Cardiac muscle cell (in vitro differentiated cells and primary cell): ENCODE results near the gene BAIAP2L1. TPM values are rescaled to one million over a fixed set of nuclear protein-coding genes. Genes with fewer than 3 reads are reported as not detected.

ENCODE experiments used
- DNase-seq, 2 donors: peaks; one replicate each; pipeline versions ENCODE4 v3.0.0 to v3.0.0-alpha.2; 2010 to 2017; ENCODE audit warnings: low read depth in 1 of 2, low spot score in 1 of 2
- H3K27ac ChIP-seq: fragments of 200-600 bp; sonication (generic); 2 replicates; pipeline ENCODE4 v1.5.1; 2016
- H3K27me3 ChIP-seq: fragments of 200-600 bp; sonication (generic); 2 replicates; pipeline ENCODE4 v1.6.0; 2016; ENCODE audit warnings: control low read depth
- H3K36me3 ChIP-seq: fragments of 200-600 bp; sonication (generic); 2 replicates; pipeline ENCODE4 v1.5.1; 2016; ENCODE audit warnings: control low read depth
- H3K4me1 ChIP-seq: fragments of 200-600 bp; sonication (generic); 2 replicates; pipeline ENCODE4 v1.8.1; 2017; ENCODE audit warnings: low read depth, mild to moderate bottlenecking, mixed run types
- H3K4me3 ChIP-seq: fragments of 200-600 bp; sonication (generic); 2 replicates; pipeline ENCODE4 v1.5.1; 2016; ENCODE audit warnings: mild to moderate bottlenecking
- H3K9me3 ChIP-seq: fragments of 200-600 bp; sonication (generic); 2 replicates; pipeline ENCODE4 v1.5.1; 2017; ENCODE audit warnings: low read depth, mild to moderate bottlenecking, control low read depth
- CTCF ChIP-seq: IDR thresholded peaks from 2 replicates; pipeline ENCODE4 v1.5.1; 2012; ENCODE audit warnings: low read depth, mild to moderate bottlenecking, low read length
- polyA plus RNA-seq: library from polyadenylated mRNA; unstranded; fragments of >200 nt; fragmentation: Nextera tagmentation; extraction: Ambion mirVana; gene quantifications from 2 replicates; pipeline ENCODE4 v1.2.1, GENCODE V29; 2016
- total RNA-seq: library from RNA; depleted of rRNA; stranded (reverse); fragments of >200 nt; gene quantifications from 2 replicates; pipeline ENCODE4 v1.2.3, GENCODE V29; 2016

Gene BAIAP2L1
- total and polyA plus RNA-seq, 2 experiments from 2014 or later, result 7.6 to 11.6 TPM

GRCh38 chr7:98369726-98370125 lies 31.2 kb downstream of the BAIAP2L1 start:
- Histone ChIP-seq H3K4me3 (no peak overlapping the region), H3K27ac (no peak overlapping the region), H3K4me1 (no peaks in the 10 kb centered on the region), H3K9me3 (no peaks in the 10 kb centered on the region), H3K36me3 (no peaks in the 10 kb centered on the region), H3K27me3 (no peaks in the 10 kb centered on the region)
- no peak for TF ChIP-seq CTCF
- no peak for DNase-seq

DNA sequence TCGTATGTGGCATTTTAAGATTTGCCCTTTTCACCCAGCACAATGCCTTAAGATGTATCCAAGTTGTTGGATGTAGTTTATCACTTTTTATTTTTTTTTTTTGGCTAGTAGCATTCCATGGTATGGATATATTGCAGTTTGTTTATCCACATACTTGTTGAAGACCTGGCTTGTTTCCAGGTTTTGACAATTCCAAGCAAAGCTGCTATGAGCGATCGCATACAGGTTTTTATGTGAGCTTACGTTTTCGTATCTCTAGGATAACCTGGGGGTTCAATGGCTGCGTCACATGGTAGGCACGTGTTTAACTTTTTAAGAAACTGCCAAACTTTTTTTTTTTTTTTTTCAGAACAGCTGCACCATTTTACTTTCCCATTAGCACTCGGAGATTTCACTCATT lies 32.2 kb downstream of the BAIAP2L1 start:
- no peaks in the 10 kb centered on the region for H3K4me1 ChIP-seq
- H3K27ac ChIP-seq, result no peak overlapping the region
- no peaks in the 10 kb centered on the region for H3K9me3 ChIP-seq
- TF ChIP-seq CTCF, result no peak
- H3K36me3 ChIP-seq, result no peaks in the 10 kb centered on the region
- no peak for DNase-seq
- no peaks in the 10 kb centered on the region for H3K27me3 ChIP-seq
- H3K4me3 ChIP-seq, result no peak overlapping the region

GRCh38 chr7:98366562-98366938 lies 34.3 kb downstream of the BAIAP2L1 start:
- Histone ChIP-seq H3K4me1 (no peaks in the 10 kb centered on the region), H3K36me3 (no peaks in the 10 kb centered on the region), H3K27ac (no peak overlapping the region), H3K27me3 (no peaks in the 10 kb centered on the region), H3K9me3 (no peaks in the 10 kb centered on the region), H3K4me3 (no peak overlapping the region)
- TF ChIP-seq CTCF, result no peak
- no peak for DNase-seq

DNA sequence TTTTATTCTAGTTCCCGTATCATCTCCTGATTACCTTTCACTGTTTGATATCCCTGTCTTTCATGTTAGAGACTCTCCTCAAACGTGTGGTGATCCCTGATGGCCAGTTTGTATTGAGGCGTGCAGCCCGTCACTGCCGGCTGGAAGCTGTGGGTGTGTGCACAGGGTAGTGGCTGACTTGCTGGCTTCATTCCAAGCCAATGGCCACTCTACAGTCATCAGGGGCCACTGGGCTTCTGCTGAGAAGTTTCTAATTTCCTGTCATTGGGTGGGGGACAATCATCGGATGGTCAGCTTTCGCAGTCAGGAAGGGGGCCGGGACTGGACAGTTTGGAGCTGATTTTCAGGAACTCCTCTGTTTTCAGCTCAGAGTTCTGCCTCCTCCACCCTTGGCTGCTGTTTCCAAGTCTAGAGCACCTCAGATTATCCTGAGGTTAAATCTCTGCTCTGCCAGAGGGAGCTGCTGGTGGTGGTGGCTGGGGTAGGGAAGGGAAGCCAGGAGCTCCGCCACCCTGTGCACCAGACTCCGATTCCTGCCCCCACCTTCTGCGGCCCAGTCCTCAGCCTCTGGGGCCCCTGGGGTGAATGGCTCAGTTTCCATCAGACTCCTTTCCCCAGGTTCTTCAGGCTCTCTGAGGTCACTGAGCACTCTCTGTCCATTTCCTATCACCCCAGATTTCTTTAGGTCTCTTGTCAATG lies 34.9 kb downstream of the BAIAP2L1 start:
- no peak for TF ChIP-seq CTCF
- Histone ChIP-seq H3K36me3 (no peaks in the 10 kb centered on the region), H3K4me1 (no peaks in the 10 kb centered on the region), H3K9me3 (no peaks in the 10 kb centered on the region), H3K27me3 (no peaks in the 10 kb centered on the region), H3K27ac (no peak overlapping the region), H3K4me3 (no peak overlapping the region)
- no peak for DNase-seq

DNA sequence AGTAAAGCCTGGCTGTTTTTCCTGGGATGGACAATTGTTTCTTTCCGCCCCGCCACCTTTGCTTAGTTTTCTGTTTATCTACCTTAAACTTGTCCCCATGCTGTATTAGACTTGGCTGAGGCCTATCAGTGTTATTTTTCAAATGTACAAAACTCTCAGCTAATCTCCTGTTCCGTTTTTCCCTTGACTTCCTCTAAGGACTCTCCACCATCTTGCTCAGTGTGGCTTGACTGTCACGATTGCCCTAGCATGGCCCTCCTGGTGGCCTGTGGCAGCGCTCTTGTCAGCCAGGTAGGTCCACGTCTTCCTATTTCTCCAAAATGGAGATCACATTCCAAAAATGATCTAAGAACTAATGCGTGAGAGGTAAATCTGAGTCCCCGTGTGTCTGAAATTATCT lies 36.7 kb downstream of the BAIAP2L1 start:
- Histone ChIP-seq H3K36me3 (no peaks in the 10 kb centered on the region), H3K4me3 (no peak overlapping the region), H3K9me3 (no peaks in the 10 kb centered on the region), H3K27me3 (no peaks in the 10 kb centered on the region), H3K27ac (no peak overlapping the region), H3K4me1 (peaks cover 7% of the 10 kb centered on the region)
- TF ChIP-seq CTCF, result no peak
- DNase-seq, result no peak
